Measurements from ENCODE around the gene CAMK2A. TPM values are rescaled to one million over a fixed set of nuclear protein-coding genes. Genes with fewer than 3 reads are reported as not detected.

Gene CAMK2A
- not detected in 2 replicates for total RNA-seq (2014; rRNA removed; shearing (Covaris generic))

DNA sequence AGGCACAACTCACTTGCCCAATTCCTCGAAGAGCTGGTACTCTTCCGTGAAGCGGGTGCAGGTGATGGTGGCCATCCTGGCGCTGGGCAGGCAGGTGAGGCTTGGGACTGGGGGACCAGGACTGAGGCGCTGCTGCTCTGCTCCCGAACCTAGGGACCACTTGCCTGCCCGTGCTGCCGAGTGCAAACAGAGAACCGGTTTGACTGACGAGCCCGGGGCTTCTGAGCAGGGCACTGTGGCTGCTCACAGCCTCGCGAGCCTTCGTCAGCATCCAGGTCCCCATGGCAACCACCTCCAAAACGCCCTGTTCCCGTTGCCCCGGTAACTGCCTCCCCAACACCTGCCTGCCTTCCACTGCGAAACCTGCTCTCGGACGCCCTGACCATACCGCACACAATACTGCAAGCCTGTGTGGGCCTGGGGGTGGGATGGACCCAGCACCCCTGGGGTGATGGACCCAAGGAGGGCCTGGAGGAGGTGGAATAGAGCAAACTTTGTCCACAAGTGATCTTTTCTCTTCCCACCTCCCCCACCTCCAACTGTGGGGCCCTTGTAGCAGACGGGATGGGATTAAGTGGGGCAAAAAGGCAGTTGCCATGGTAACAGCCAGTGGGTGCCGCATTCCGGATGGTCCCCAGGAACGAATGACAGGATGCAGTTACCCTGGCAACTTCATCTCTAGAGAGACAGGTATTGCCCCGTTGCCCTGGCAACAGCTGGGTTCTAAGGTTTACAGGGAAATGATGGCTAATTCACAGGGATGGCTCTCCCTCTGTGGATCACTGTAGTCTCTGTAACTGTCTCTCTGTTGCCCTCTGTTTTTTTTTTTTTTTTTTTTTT is at the start of gene CAMK2A:
Gene CAMK2A (minus strand): TSS at position 223 of the 840 bp plus-strand sequence. CDS start 148 bp downstream, at position 75.

GRCh38 chr5:150302301-150303069 is 12.9 kb upstream of the CAMK2A start, which contains the start of gene ARSI:
ARSI (minus strand) TSS chr5:150302905; CDS start chr5:150302373, 532 bp downstream.

DNA sequence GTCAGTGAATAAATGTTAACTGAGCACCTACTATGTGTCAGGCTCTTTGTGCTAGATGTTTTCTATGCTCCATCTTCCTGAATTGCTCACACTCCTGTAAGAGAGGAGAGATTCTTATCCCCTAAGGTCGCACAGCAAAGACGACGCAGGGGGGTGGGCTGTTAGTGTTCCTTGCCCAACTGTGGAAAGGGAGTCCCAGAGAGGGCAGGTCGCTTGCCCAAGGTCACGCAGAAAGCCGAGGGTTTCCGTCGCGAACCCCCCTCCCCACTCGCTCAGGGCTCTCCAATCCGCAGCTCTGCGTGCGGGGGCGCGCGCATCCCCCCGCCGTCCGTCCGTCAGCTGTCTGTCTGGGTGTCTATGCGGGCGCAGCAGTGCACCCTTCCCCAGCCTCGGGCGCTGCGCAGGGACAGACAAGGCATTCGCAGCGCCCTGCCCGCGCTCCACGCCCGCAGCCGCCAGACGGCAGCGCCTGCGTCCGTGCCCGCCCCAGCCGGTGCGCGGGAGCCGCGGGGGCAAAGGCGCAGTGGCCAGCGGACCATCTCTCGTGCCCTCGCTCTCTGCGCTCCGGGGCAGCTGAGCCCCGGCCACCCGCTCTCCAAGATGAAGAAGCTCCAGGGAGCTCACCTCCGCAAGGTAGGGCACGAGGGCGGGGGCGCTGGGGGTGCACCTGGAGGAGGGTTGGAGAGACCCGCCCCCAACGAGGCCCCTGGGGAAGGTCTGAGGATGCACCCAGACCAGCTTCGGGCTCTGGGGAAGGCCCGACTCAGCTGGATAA is 99.7 kb downstream of the CAMK2A start, which contains the start of gene SLC6A7:
Gene SLC6A7 (plus strand): TSS at position 335 of the 775 bp plus-strand sequence. CDS start 266 bp downstream, at position 601.

Other genes with a start within 250 kb of the CAMK2A start
- 0.08 TPM in 1 of 2 replicates, not detected in the other for gene CSF1R, start 203.2 kb downstream of the CAMK2A start, total RNA-seq (2014; rRNA removed; shearing (Covaris generic))
- gene PDGFRB, start 133.9 kb downstream of the CAMK2A start, total RNA-seq (2014; rRNA removed; shearing (Covaris generic)), result 4.9 and 6.1 TPM in 2 replicates
- not detected in 2 replicates for gene CDX1, start 123.0 kb downstream of the CAMK2A start, total RNA-seq (2014; rRNA removed; shearing (Covaris generic))
- not detected in 2 replicates for gene SLC6A7, start 99.7 kb downstream of the CAMK2A start, total RNA-seq (2014; rRNA removed; shearing (Covaris generic))
- gene ARSI, start 13.1 kb upstream of the CAMK2A start, total RNA-seq (2014; rRNA removed; shearing (Covaris generic)), result 0.26 TPM in 1 of 2 replicates, not detected in the other
- gene TCOF1, start 67.9 kb upstream of the CAMK2A start, total RNA-seq (2014; rRNA removed; shearing (Covaris generic)), result 121 and 127 TPM in 2 replicates
- 1,665 and 1,791 TPM in 2 replicates for gene CD74, start 123.1 kb upstream of the CAMK2A start, total RNA-seq (2014; rRNA removed; shearing (Covaris generic))
- gene RPS14, start 160.0 kb upstream of the CAMK2A start, total RNA-seq (2014; rRNA removed; shearing (Covaris generic)), result 3,988 and 4,239 TPM in 2 replicates
- 14.9 and 28.7 TPM in 2 replicates for gene NDST1, start 218.4 kb upstream of the CAMK2A start, total RNA-seq (2014; rRNA removed; shearing (Covaris generic))